GM12891 (cell line): ENCODE data around the gene GATAD2B.
A peak's percentile ranks its signal among the peaks of the same experiment; 100 is the strongest.
"Not testable (repeated sequence)": the region's sequence is repeated elsewhere in the genome, so short reads cannot be mapped to it uniquely, and the experiment has no call there.

Experiments
- DNase-seq: peaks from one replicate; pipeline ENCODE4 v3.0.0; 2011; ENCODE audit warnings: low spot score; ENCODE audit not compliant: insufficient read length
- FAIRE-seq: peaks from 2 replicates; lab custom pipeline; 2011; peaks lifted over from hg19 to GRCh38; lab: Jason Lieb, UNC
- PAX5 ChIP-seq: IDR thresholded peaks from 2 replicates; pipeline ENCODE4 v1.6.1; 2011; ENCODE audit warnings: low read length, moderate library complexity, mild to moderate bottlenecking; ENCODE audit not compliant: insufficient read depth, severe bottlenecking
- POLR2A ChIP-seq: IDR thresholded peaks from 2 replicates; pipeline ENCODE4 v1.6.1; 2011; ENCODE audit warnings: low read depth, low read length, control low read depth
- POLR2AphosphoS5 ChIP-seq: IDR thresholded peaks from 2 replicates; pipeline ENCODE4 v1.6.1; 2011; ENCODE audit warnings: low read depth, low read length, control low read depth
- POU2F2 ChIP-seq: IDR thresholded peaks from 2 replicates; pipeline ENCODE4 v1.6.1; 2011; ENCODE audit warnings: low read depth, mild to moderate bottlenecking, control low read depth, low read length, moderate library complexity
- SPI1 ChIP-seq: IDR thresholded peaks from 2 replicates; pipeline ENCODE4 v1.6.1; 2011; ENCODE audit warnings: low read depth, low read length, control low read depth
- TAF1 ChIP-seq: IDR thresholded peaks from 2 replicates; pipeline ENCODE4 v1.6.1; 2011; ENCODE audit warnings: low read depth, low read length, control low read depth

Gene GATAD2B

DNA sequence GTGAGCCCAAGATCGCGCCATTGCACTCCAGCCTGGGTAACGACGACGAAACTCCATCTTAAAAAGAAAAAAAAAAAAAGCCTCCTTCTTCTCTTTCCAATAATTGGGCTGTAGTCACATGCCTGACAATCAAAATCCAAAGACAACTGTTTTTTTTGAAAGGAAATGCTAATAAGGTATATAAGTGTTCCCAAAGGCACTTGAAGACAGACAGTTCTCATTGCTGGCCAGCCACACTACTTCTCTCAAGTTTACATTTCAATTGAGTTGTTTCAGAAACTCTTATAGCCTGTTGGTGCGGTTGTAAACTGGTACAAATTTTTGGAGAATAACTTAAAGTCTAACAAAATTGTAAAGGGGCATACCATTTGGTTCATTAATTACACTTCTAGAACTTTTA is 23.3 kb downstream of the GATAD2B start:
- no peak for TF ChIP-seq PAX5
- DNase-seq (no peak), FAIRE-seq (no peak)

DNA sequence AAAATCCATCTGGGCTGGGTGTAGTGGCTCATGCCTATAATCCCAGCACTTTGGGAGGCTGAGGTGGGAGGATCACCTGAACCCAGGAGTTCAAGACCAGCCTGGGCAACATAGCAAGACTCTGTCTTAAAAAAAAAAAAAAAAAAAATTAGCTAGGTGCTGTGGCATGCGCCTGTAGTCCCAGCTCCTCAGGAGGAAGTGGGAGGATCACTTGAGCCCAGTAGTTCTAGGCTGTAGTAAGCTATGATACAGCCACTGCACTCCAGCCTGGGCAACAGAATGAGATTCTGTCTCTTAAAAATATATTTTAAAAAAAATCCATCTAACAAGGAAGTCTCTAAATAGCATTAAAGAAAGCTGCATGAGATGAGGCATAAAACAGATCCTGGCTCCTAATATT is 26.9 kb downstream of the GATAD2B start:
- peak; percentile 54; the same call in 1 of the 2 replicates for TF ChIP-seq SPI1
- FAIRE-seq, DNase-seq: not testable (repeated sequence)

DNA sequence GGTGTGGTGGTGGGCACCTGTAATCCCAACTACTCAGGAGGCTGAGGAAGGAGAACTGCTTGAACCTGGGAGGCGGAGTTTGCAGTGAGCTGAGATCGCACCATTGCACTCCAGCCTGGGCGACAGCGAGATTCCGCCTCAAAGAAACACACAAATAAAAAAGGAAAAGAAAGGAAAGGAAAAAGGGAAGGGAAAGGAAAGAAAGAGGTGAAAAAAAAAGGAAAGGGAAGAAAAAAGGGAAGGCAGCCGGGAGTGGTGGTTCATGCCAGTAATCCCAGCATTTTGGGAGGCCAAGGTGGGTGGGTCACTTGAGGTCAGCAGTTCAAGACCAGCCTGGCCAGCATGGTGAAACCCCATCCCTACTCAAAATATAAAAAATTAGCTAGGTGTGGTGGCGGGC is 31.7 kb downstream of the GATAD2B start:
- not testable (repeated sequence) for DNase-seq, FAIRE-seq

GRCh38 chr1:153888533-153888932 is 34.2 kb downstream of the GATAD2B start:
- TF ChIP-seq SPI1 (peak; percentile 24; the same call in 1 of the 2 replicates), TAF1 (no peak)
- DNase-seq, result peak; percentile 19
- FAIRE-seq, result peak; percentile 81

- no peak for FAIRE-seq
- DNase-seq, result no peak
- TF ChIP-seq TAF1 (no peak), PAX5 (no peak), POU2F2 (no peak), POLR2AphosphoS5 (no peak), POLR2A (no peak), SPI1 (no peak)
These were observed 36.6 kb downstream of the GATAD2B start for GRCh38 chr1:153886127-153886526.

DNA sequence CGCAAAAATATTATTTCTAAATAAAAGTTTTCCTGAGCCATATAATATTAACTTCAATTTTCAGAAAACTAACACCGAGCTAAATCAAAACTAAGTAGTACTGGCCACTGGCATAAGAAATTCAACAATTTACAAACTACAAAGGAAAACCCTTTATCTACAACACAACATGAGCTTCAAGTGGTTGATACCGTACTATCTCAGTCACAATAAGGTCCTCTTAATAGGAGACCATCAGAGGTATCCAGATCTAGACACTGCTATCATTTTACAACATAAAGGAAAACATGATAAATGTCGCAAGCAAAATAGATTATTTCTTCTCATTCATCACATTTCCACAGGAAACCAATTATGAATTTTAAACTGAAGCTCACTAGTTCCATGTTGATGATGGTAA is 39.5 kb downstream of the GATAD2B start:
- FAIRE-seq, result no peak

GRCh38 chr1:153882296-153882912 is 40.4 kb downstream of the GATAD2B start:
- DNase-seq (no peak), FAIRE-seq (peak; percentile 69)
- TF ChIP-seq TAF1 (no peak), POLR2AphosphoS5 (no peak), POU2F2 (no peak), SPI1 (peak; percentile 45; the same call in 1 of the 2 replicates), PAX5 (no peak)

More for the DNA sequence above, 39.5 kb downstream of the GATAD2B start:
- DNase-seq, result no peak
- TF ChIP-seq POU2F2 (no peak), TAF1 (no peak), POLR2A (no peak)

DNA sequence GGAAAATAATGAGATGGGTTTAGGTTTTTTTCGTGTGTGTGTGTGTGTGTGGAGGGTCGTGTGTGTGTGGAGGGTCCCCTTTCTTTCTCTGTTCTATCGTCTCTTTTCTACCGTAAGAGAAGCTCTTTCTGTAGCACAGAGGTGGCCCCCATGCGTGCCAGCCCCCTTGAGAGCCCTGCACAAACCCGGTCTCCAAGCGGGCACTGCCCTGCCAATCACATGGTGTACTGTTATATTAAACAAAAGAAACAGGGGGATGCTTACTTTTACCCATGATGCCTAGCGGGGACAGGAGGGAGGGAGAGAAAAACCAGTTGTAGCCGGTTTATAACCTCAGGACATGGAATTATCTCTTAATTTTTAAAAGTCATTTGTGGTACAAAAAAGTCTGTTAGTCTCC is 41.0 kb downstream of the GATAD2B start:
- no peak for DNase-seq
- no peak for FAIRE-seq

DNA sequence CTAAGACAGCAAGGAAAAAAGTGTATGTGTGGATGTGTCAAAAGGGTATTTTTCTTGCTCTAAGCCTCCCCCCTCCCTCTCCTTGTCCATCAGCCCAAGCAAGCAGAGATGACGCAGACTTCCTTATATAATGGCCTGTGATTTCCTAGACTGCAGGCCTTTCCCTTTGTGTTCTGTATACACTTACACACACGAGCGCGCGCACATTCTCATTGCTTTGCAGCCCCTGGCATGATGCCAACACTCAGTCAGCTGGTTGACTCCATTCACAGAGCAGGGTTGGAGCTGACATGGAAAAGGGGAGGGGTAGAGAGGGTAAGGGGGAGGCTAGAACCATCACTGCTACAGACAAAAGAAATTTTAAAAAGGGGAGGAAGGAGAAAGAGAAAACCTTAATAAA is 41.8 kb downstream of the GATAD2B start:
- no peak for DNase-seq
- no peak for FAIRE-seq
- no peak for TF ChIP-seq POLR2AphosphoS5
- no peak for TF ChIP-seq POU2F2
- TF ChIP-seq TAF1, result no peak
- TF ChIP-seq SPI1, result no peak
- TF ChIP-seq PAX5, result no peak
- no peak for TF ChIP-seq POLR2A

More for the DNA sequence above, 41.0 kb downstream of the GATAD2B start:
- TF ChIP-seq TAF1 (no peak), POLR2AphosphoS5 (no peak), POLR2A (no peak), POU2F2 (no peak), PAX5 (no peak)

DNA sequence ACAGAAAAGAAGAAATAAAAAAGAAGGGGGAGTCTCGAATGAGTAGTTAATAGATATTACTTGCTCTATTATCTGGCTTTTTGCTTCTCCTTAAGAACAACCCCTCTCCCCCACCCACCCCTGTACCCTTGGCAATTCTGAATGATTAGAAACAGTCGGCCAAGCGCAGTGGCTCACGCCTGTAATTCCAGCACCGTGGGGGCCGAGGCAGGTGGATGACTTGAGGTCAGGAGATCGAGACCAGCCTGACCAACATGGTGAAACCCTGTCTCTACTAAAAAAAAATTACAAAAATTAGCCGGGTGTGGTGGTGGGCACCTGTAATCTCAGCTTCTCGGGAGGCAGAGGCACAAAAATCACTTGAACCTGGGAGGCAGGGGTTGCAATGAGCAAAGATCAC is 42.7 kb downstream of the GATAD2B start:
- FAIRE-seq (no peak), DNase-seq (no peak)
- no peak for TF ChIP-seq SPI1
- no peak for TF ChIP-seq PAX5
- TF ChIP-seq POLR2AphosphoS5, result no peak
- TF ChIP-seq TAF1, result no peak
- TF ChIP-seq POLR2A, result no peak
- TF ChIP-seq POU2F2, result no peak

- DNase-seq, result no peak
- no peak for FAIRE-seq
- TF ChIP-seq POU2F2 (no peak), SPI1 (no peak), TAF1 (no peak), PAX5 (no peak), POLR2AphosphoS5 (no peak), POLR2A (no peak)
These were observed 45.7 kb downstream of the GATAD2B start for GRCh38 chr1:153877112-153877511.

DNA sequence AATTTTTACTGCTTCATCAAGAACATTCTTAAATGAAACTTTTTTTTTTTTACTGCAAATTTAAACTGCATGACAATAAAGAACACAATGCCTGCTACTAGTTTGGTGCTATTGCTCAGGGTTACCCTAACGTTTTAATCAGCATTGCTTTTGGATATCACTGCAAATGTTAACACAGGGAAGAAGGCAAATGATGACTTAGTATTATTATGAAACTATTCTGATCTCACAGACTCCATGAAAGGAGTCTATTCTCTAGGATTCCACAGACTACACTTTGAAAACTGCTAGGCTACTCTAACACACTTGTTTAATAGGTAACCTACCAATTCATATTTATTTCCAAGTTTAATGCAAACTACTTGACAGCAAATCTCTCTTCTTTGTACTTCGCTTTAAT is 49.8 kb downstream of the GATAD2B start:
- no peak for FAIRE-seq
- TF ChIP-seq PAX5 (no peak), TAF1 (no peak), POLR2A (no peak), SPI1 (no peak), POU2F2 (no peak), POLR2AphosphoS5 (no peak)
- no peak for DNase-seq

- FAIRE-seq (no peak), DNase-seq (no peak)
- TF ChIP-seq TAF1, result no peak
- TF ChIP-seq POLR2AphosphoS5, result no peak
- no peak for TF ChIP-seq POU2F2
- TF ChIP-seq SPI1, result no peak
- TF ChIP-seq PAX5, result no peak
These were observed 50.4 kb downstream of the GATAD2B start for GRCh38 chr1:153872331-153872730.
